Glutamatergic neuron (in vitro differentiated cells): Measurements from ENCODE around the gene MMUT. TPM values are rescaled to one million over a fixed set of nuclear protein-coding genes. Genes with fewer than 3 reads are reported as not detected.

Experiments
- DNase-seq: peaks from one replicate; pipeline ENCODE4 v3.0.0; 2022
- H3K27ac Mint-ChIP-seq: one replicate; pipeline ENCODE4 v1.8.0; 2020; ENCODE audit warnings: mild to moderate bottlenecking, mixed read lengths, inconsistent platforms; ENCODE audit not compliant: unreplicated experiment
- H3K27me3 Mint-ChIP-seq: one replicate; pipeline ENCODE4 v1.8.0; 2020; ENCODE audit warnings: mild to moderate bottlenecking, moderate library complexity, mixed read lengths, inconsistent platforms; ENCODE audit not compliant: unreplicated experiment
- H3K36me3 Mint-ChIP-seq: one replicate; pipeline ENCODE4 v1.8.0; 2020; ENCODE audit warnings: mild to moderate bottlenecking, mixed read lengths, inconsistent platforms; ENCODE audit not compliant: unreplicated experiment
- H3K4me1 Mint-ChIP-seq: one replicate; pipeline ENCODE4 v1.8.0; 2020; ENCODE audit warnings: mild to moderate bottlenecking, low read depth, mixed read lengths, inconsistent platforms; ENCODE audit not compliant: unreplicated experiment
- H3K4me3 Mint-ChIP-seq: one replicate; pipeline ENCODE4 v1.8.0; 2020; ENCODE audit warnings: mild to moderate bottlenecking, mixed read lengths, inconsistent platforms; ENCODE audit not compliant: unreplicated experiment
- H3K9me3 Mint-ChIP-seq: one replicate; pipeline ENCODE4 v1.8.0; 2020; ENCODE audit warnings: mild to moderate bottlenecking, moderate library complexity, mixed read lengths, inconsistent platforms; ENCODE audit not compliant: unreplicated experiment
- long read RNA-seq: library from polyadenylated mRNA; unstranded; transcript quantifications from one replicate; pipeline ENCODE4 v2.0.0, GENCODE V29; 2020; ENCODE audit not compliant: unreplicated experiment
- total RNA-seq: library from RNA; stranded (reverse); fragmentation: NEBNext Ultra II Directional; extraction: Animal tissue kit (Norgen Biotek cat#: 25700); gene quantifications from one replicate; pipeline ENCODE4 v1.2.1, GENCODE V29; 2021; ENCODE audit not compliant: unreplicated experiment
- TF ChIP-seq, protein P1 (sequence below): fragments of 200-600 bp; sonication (generic); IDR thresholded peaks from one replicate; pipeline ENCODE4 v1.5.0; 2021; ENCODE audit not compliant: partially characterized antibody, unreplicated experiment

The MMUT gene
- total RNA-seq, result 21.9 TPM
- long read RNA-seq, transcript MUT-201 (13 exons, 3,749 nt), result major isoform, 11 of 14 reads
- long read RNA-seq, partial matches to known transcripts, result 1 of 14 reads
- long read RNA-seq, other reads (novel, unspliced or antisense), result 2 of 14 reads

DNA sequence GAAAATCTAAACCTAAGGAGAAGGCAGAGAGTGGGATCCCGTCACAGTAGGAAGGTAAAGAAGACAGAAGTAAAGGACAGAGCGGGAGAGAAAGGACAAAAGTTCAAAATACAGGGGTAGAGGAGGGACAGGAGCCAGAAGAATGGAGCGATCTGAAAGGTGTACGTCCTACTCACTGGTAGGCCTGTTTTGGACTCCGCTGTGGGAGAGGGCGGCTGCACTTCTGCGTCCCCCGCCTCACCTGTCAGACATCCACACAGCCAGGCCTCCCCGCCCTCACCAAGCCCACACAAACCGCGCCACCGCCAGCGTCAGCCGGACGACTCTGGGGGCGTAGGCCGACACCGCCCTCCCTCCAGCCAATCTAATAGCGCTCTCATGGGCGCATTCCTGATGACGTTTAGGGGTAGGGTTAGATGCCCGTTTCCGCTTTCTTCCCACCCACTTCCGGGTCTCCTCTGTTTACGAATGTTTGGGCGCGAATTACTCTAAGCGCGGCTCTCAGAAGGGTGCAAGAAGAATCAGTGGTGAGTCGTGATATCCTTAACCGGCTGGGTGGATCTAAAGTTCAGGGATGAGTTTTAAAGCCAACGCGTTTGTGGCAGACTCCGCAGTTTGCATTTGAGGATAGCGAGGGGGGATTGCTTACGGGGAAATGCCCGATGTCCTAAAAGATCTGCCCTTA, at the start of gene MMUT, which contains the start of gene CENPQ:
MMUT (minus strand) TSS at position 327 of the 685 bp plus-strand sequence. CDS start 3,787 bp downstream, outside the sequence.
CENPQ (plus strand) TSS at position 444 of the 685 bp plus-strand sequence. CDS start 6,807 bp downstream, outside the sequence.
- Mint-ChIP-seq H3K27me3 (no peaks in the 10 kb centered on the region), H3K27ac (peak within 1 kb of the TSS; percentile 76), H3K36me3 (no peaks in the 10 kb centered on the region), H3K9me3 (peaks cover 2% of the 10 kb centered on the region), H3K4me1 (peaks cover 2% of the 10 kb centered on the region), H3K4me3 (peak within 1 kb of the TSS; percentile 98)
- TF ChIP-seq, protein P1, sequence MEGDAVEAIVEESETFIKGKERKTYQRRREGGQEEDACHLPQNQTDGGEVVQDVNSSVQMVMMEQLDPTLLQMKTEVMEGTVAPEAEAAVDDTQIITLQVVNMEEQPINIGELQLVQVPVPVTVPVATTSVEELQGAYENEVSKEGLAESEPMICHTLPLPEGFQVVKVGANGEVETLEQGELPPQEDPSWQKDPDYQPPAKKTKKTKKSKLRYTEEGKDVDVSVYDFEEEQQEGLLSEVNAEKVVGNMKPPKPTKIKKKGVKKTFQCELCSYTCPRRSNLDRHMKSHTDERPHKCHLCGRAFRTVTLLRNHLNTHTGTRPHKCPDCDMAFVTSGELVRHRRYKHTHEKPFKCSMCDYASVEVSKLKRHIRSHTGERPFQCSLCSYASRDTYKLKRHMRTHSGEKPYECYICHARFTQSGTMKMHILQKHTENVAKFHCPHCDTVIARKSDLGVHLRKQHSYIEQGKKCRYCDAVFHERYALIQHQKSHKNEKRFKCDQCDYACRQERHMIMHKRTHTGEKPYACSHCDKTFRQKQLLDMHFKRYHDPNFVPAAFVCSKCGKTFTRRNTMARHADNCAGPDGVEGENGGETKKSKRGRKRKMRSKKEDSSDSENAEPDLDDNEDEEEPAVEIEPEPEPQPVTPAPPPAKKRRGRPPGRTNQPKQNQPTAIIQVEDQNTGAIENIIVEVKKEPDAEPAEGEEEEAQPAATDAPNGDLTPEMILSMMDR, result no peak
- peak; percentile 92 for DNase-seq

DNA sequence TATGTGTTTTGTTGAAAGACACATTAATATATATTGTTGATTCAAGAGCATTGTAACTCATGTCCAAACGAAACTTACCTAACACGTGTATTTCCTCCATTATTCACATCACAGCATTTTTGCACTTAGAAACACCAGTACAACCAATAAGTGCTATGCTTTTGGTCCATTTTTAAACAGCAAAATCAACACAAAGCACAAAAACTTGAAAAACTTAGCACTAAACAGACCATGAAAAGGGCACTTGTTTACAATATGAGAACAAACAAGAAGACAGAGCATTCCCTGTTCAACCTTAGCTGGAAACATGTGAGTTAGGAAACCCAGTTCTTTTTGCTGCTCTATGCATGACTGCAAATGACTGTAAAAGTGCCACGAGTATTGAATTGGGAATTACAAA, 46.3 kb upstream of the MMUT start:
- Mint-ChIP-seq H3K27me3 (peaks cover 4% of the 10 kb centered on the region), H3K4me1 (no peaks in the 10 kb centered on the region), H3K27ac (no peak overlapping the region), H3K36me3 (no peaks in the 10 kb centered on the region), H3K4me3 (no peak overlapping the region), H3K9me3 (peaks cover 2% of the 10 kb centered on the region)
- TF ChIP-seq, protein P1, result no peak
- DNase-seq, result no peak

DNA sequence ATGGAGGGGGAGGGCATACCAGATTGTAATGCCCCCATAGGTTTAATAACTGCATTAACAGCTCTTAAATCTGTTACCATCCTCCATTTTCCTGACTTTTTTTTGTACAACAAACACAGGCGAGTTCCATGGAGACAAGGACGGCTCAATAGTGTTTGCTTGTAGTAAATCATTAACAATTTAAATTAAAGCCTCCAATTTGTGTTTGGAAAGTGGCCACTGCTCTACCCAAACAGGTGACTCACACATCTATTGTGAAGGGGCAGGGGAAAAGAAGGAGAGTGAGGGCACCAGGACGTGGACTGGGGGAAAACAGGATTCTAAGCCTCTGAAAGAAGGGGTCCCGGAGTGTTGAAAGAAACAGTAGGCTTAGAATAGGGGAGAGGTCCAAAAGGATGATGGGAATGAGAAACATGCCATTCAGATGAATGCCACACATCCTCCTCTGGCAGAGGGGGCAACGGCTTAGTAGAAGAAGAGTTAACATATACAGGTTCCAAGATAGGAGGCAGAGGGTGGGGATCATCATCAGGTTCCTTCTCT, 43.6 kb upstream of the MMUT start:
- no peak for DNase-seq
- Mint-ChIP-seq H3K4me1 (no peaks in the 10 kb centered on the region), H3K4me3 (no peak overlapping the region), H3K27me3 (peaks cover 3% of the 10 kb centered on the region), H3K9me3 (peaks cover 2% of the 10 kb centered on the region), H3K36me3 (no peaks in the 10 kb centered on the region), H3K27ac (no peak overlapping the region)
- TF ChIP-seq, protein P1, result no peak

DNA sequence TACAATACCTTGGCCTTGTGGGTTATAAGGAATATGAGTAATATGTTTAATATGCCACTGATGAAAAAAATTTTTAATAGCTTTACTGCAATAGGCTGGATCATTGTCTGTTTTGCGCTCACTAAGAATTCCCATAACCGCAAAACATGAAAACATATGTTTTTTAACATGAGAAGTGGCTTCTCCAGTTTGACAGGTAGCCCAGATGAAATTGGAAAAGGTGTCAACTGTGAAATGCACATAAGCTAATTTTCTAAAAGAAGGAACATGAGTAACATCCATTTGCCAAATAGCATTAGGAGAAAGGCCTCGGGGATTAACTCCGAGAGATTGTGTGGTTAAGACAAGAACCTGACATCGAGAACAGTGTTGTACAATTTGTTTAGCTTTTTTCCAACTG, 41.6 kb upstream of the MMUT start:
- H3K36me3 Mint-ChIP-seq, result no peaks in the 10 kb centered on the region
- DNase-seq, result no peak
- TF ChIP-seq, protein P1, result no peak
- H3K4me3 Mint-ChIP-seq, result no peak overlapping the region
- H3K27me3 Mint-ChIP-seq, result peaks cover 3% of the 10 kb centered on the region
- H3K9me3 Mint-ChIP-seq, result peaks cover 2% of the 10 kb centered on the region
- H3K27ac Mint-ChIP-seq, result no peak overlapping the region
- H3K4me1 Mint-ChIP-seq, result no peaks in the 10 kb centered on the region

DNA sequence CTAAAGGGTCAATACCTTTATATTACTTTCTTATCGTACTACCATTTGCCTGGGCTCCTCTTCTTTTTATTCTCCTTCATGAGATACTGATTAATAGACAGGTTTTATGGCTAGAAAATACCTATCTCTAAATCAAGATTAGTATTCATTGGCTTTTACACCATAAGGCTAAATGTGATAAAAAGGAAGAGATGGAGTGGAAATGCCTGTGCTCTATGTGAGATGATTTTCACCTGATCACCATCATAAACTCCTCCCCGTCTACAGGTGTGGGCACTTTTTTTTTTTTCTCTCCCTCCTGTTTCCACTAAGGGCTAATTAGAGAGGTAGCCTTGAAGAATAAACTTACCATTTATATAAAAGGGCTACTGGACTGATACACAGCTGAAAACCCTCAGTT, 36.6 kb upstream of the MMUT start, which contains the start of gene GLYATL3:
GLYATL3 (plus strand) TSS at position 301 of the 400 bp plus-strand sequence. CDS start 12,068 bp downstream, outside the sequence.
- H3K4me1 Mint-ChIP-seq, result no peaks in the 10 kb centered on the region
- no peaks in the 10 kb centered on the region for H3K36me3 Mint-ChIP-seq
- no peaks in the 10 kb centered on the region for H3K27me3 Mint-ChIP-seq
- H3K27ac Mint-ChIP-seq, result no peak within 1 kb of the TSS
- TF ChIP-seq, protein P1, result no peak
- no peak for DNase-seq
- H3K9me3 Mint-ChIP-seq, result no peaks in the 10 kb centered on the region
- H3K4me3 Mint-ChIP-seq, result no peak within 1 kb of the TSS
